Lung (tissue), 12 donors: ENCODE data around the gene ZBTB49. TPM values are rescaled to one million over a fixed set of nuclear protein-coding genes. Genes with fewer than 3 reads are reported as not detected.

ENCODE experiments used
- ATAC-seq: fragments of 200-7000 bp; cut with Tn5 transposase; one replicate; pipeline ENCODE4 v1.9.1; 2020; ENCODE audit warnings: moderate number of reproducible peaks; ENCODE audit not compliant: insufficient read depth, low FRiP score
- DNase-seq, 3 donors: peaks; one replicate each; pipeline ENCODE4 v3.0.0-alpha.2; 2013 to 2017
- H3K27ac ChIP-seq, 2 donors: one replicate each; pipeline ENCODE4 v1.5.1; 2013; ENCODE audit warnings: mild to moderate bottlenecking in 2 of 2, moderate library complexity in 2 of 2, control low read depth in 1 of 2, inconsistent platforms in 1 of 2, low read depth in 1 of 2, low read length in 1 of 2
- H3K27me3 ChIP-seq, 3 donors: one replicate each; pipeline ENCODE4 v1.5.1; 2013; ENCODE audit warnings: low read length in 2 of 3; ENCODE audit not compliant: control insufficient read depth in 3 of 3, insufficient read depth in 3 of 3
- H3K36me3 ChIP-seq, 4 donors: one replicate each; pipeline ENCODE4 v1.5.1; 2013; ENCODE audit warnings: low read length in 4 of 4, mild to moderate bottlenecking in 1 of 4, moderate library complexity in 1 of 4; ENCODE audit not compliant: control insufficient read depth in 4 of 4, insufficient read depth in 4 of 4
- H3K4me1 ChIP-seq, 5 donors: one replicate each; pipeline ENCODE4 v1.5.1; 2013; ENCODE audit warnings: low read length in 5 of 5, mild to moderate bottlenecking in 2 of 5, moderate library complexity in 1 of 5; ENCODE audit not compliant: control insufficient read depth in 5 of 5, insufficient read depth in 5 of 5
- H3K4me3 ChIP-seq: one replicate; pipeline ENCODE4 v1.5.1; 2013; ENCODE audit warnings: mild to moderate bottlenecking, control low read depth, moderate library complexity
- H3K9ac ChIP-seq, 2 donors: one replicate each; pipeline ENCODE4 v1.5.1; 2013; ENCODE audit warnings: low read length in 2 of 2, control low read depth in 1 of 2; ENCODE audit not compliant: insufficient read depth in 1 of 2
- H3K9me3 ChIP-seq, 4 donors: one replicate each; pipeline ENCODE4 v1.5.1; 2013; ENCODE audit warnings: low read length in 3 of 4, mild to moderate bottlenecking in 1 of 4, moderate library complexity in 1 of 4; ENCODE audit not compliant: control insufficient read depth in 4 of 4, insufficient read depth in 3 of 4
- CTCF ChIP-seq: IDR thresholded peaks from 2 replicates; pipeline ENCODE4 v1.5.1; 2012; ENCODE audit warnings: mild to moderate bottlenecking; ENCODE audit errors: control extremely low read depth, extremely low read depth
- WGBS, 2 donors: extraction: QIAGEN DNeasy Blood & Tissue Kit; methylation state at CpG; one replicate each; pipeline ENCODE4 v1.1.7; 2013; 5-methylcytosine and 5-hydroxymethylcytosine counted together
- polyA plus RNA-seq, 2 donors: library from polyadenylated mRNA; stranded (reverse); fragments of 200-250 nt; gene quantifications; one replicate each; pipeline ENCODE4 v1.2.1, GENCODE V29; 2013
- total RNA-seq, 2 donors: library from RNA; depleted of rRNA in 1 of 2; stranded (reverse); fragments of >200 nt in 1 of 2; gene quantifications; one replicate each; pipeline ENCODE4 v1.2.1, GENCODE V29; 2014 to 2021
- donor health status: control.
- donor health status: control.
- donor health status: Bipolar disorder and iron deficiency.
- donor health status: healthy.
- donor health status: DM: yes; HTN: yes; CAD: no.

Gene ZBTB49
- total and polyA plus RNA-seq, 4 donors = 1.8 to 9.0 (median 4.1) TPM

- WGBS, 2 donors = 84 to 88% methylated on average over 8 of the region's 8 CpGs
- DNase-seq = no peak
Measured at GRCh38 chr4:4361883-4362282, 71.8 kb downstream of the ZBTB49 start.

GRCh38 chr4:4362991-4363697, 73.1 kb downstream of the ZBTB49 start:
- H3K4me1 ChIP-seq = no peaks in the 10 kb centered on the region
- H3K36me3 ChIP-seq = no peaks in the 10 kb centered on the region
- H3K27ac ChIP-seq = no peak overlapping the region
- H3K9ac ChIP-seq = no peak overlapping the region
- peaks cover 0 to under 1% (median 0%) of the 10 kb centered on the region in 3 donors for H3K27me3 ChIP-seq
- DNase-seq (no peak), ATAC-seq (no peak)
- no peak overlapping the region for H3K4me3 ChIP-seq
- WGBS, 2 donors = 80 to 85% methylated on average over 16 of the region's 16 CpGs
- H3K9me3 ChIP-seq = peaks cover 0 to 7% (median 0%) of the 10 kb centered on the region in 4 donors
- no peak for TF ChIP-seq CTCF

More at GRCh38 chr4:4361883-4362282, 71.8 kb downstream of the ZBTB49 start:
- TF ChIP-seq CTCF = no peak
- no peaks in the 10 kb centered on the region for H3K36me3 ChIP-seq
- H3K4me1 ChIP-seq = no peaks in the 10 kb centered on the region
- ATAC-seq = no peak
- H3K4me3 ChIP-seq = no peak overlapping the region
- peaks cover 0 to 7% (median 0%) of the 10 kb centered on the region in 4 donors for H3K9me3 ChIP-seq
- no peak overlapping the region for H3K9ac ChIP-seq
- H3K27ac ChIP-seq = no peak overlapping the region
- H3K27me3 ChIP-seq = peaks cover 0 to 2% (median 0%) of the 10 kb centered on the region in 3 donors

GRCh38 chr4:4364061-4364460, 74.0 kb downstream of the ZBTB49 start:
- no peaks in the 10 kb centered on the region for H3K36me3 ChIP-seq
- H3K27ac ChIP-seq = no peak overlapping the region
- no peak for DNase-seq
- no peak overlapping the region for H3K4me3 ChIP-seq
- WGBS, 2 donors = 80% methylated on average over 3 of the region's 3 CpGs
- no peaks in the 10 kb centered on the region for H3K27me3 ChIP-seq
- H3K9ac ChIP-seq = no peak overlapping the region
- ATAC-seq = no peak
- no peaks in the 10 kb centered on the region for H3K4me1 ChIP-seq
- TF ChIP-seq CTCF = no peak
- H3K9me3 ChIP-seq = peaks cover 0 to 7% (median 0%) of the 10 kb centered on the region in 4 donors
